Measurements from ENCODE around the gene NFIB. TPM values are rescaled to one million over a fixed set of nuclear protein-coding genes. Genes with fewer than 3 reads are reported as not detected.

Gene NFIB
- total and polyA plus RNA-seq, 2 of the 13 experiments (the other 11 are each of a cell fraction or from before 2014, with no cell fraction given), result 0.98 to 4.6 TPM

GRCh38 chr9:14215614-14216013 is 98.3 kb downstream of the NFIB start:
- no peaks in the 10 kb centered on the region for H3K27me3 ChIP-seq (ENCODE audit: control insufficient read depth in 1 of 2, insufficient read depth in 2 of 2, low read length in 2 of 2)
- intact Hi-C loops (cut with micrococcal nuclease; ENCODE audit: unreplicated experiment), result no loop called here
- ChIA-PET POLR2A (no interaction called here), CTCF (ENCODE audit: low intra/inter-chr PET ratio, low total read pairs) (no interaction called here)
- 58% methylated on average over 1 of the region's 1 CpG for WGBS (ENCODE audit: low lambda C conversion rate)
- no peaks in the 10 kb centered on the region for H3K36me3 ChIP-seq (replicated peaks in 1 of 2; ENCODE audit: control insufficient read depth in 1 of 2, insufficient read depth in 2 of 2, low read length in 2 of 2)
- H2AFZ ChIP-seq (ENCODE audit: low read length), result no peak overlapping the region
- H3K79me2 ChIP-seq (ENCODE audit: insufficient read depth, low read length), result no peaks in the 10 kb centered on the region
- H3K9ac ChIP-seq (ENCODE audit: insufficient read depth, low read depth, low read length), result no peak overlapping the region
- ATAC-seq, result no peak
- no peaks in the 10 kb centered on the region for H3K9me3 ChIP-seq (ENCODE audit: low read length)
- TF ChIP-seq CC2D1A (CRISPR knock-in tag; IDR thresholded peaks at IDR 0.05), result no peak
- TF ChIP-seq NFIB (CRISPR knock-in tag; IDR thresholded peaks at IDR 0.05; ENCODE audit: borderline replicate concordance), result no peak
- TF ChIP-seq PRDM15 (CRISPR knock-in tag; IDR thresholded peaks at IDR 0.05), result no peak
- no peak for TF ChIP-seq SMAD3 (CRISPR knock-in tag; IDR thresholded peaks at IDR 0.05)
- no peak for TF ChIP-seq GLMP (CRISPR knock-in tag; IDR thresholded peaks at IDR 0.05; ENCODE audit: borderline replicate concordance)
- DNase-seq (ENCODE audit: low spot score), result no peak
- H3K4me1 ChIP-seq (ENCODE audit: insufficient read depth, low read length), result peaks cover 15% of the 10 kb centered on the region
- no TSS peak for BruUV-seq (replicated peaks)
- in situ Hi-C loops (cut with HindIII; ENCODE audit: extremely low pct_ligation_motif_present, low pct_unique_long_range_greater_than_20kb), result no loop called here
- no peaks in the 10 kb centered on the region for H4K20me1 ChIP-seq (ENCODE audit: insufficient read depth, low read length)
- FAIRE-seq, result no peak
- no peak overlapping the region for H3K4me2 ChIP-seq (ENCODE audit: low read depth, low read length)
- no peak overlapping the region for H3K27ac ChIP-seq (ENCODE audit: extremely low read length, insufficient read depth, low read length)
- no peak overlapping the region for H3K4me3 ChIP-seq (replicated peaks in 1 of 3; ENCODE audit: insufficient read depth in 1 of 3, low read depth in 2 of 3, low read length in 3 of 3)

Measured in HepG2 (cell line).